Endothelial cell of umbilical vein (primary cell): ENCODE results near the gene SPPL2B. TPM values are rescaled to one million over a fixed set of nuclear protein-coding genes. Genes with fewer than 3 reads are reported as not detected.

Source experiments
- BruUV-seq: library from RNA; stranded (reverse); fragments of 400-500 nt; replicated peaks from 2 replicates; lab custom pipeline; 2021; lab: Mats Ljungman, UMichigan
- CTCF ChIA-PET: fragments of 300-600, 350-600 bp; sonication (Branson Sonifier 250); formaldehyde crosslinking; loops from one replicate; lab custom pipeline; 2021; ENCODE audit warnings: antibody characterized with exemption, inconsistent platforms; lab: Charles Lee
- POLR2A ChIA-PET: fragments of 300-600, 350-600 bp; sonication (Branson Sonifier 250); formaldehyde crosslinking; loops from one replicate; lab custom pipeline; 2021; ENCODE audit warnings: antibody characterized with exemption, inconsistent platforms; lab: Charles Lee
- DNase-seq: peaks from one replicate; pipeline ENCODE4 v3.0.0-alpha.2; 2011; ENCODE audit warnings: low read depth, low spot score
- FAIRE-seq: peaks from 2 replicates; lab custom pipeline; 2011; peaks lifted over from hg19 to GRCh38; lab: Jason Lieb, UNC
- H2AFZ ChIP-seq: 2 replicates; pipeline ENCODE4 v1.6.0; 2012; ENCODE audit warnings: low read depth, low read length, control low read depth, inconsistent platforms
- H3K27ac ChIP-seq: 2 replicates; pipeline ENCODE4 v1.5.1; 2011; ENCODE audit warnings: low read depth, mild to moderate bottlenecking, control low read depth, low read length, moderate library complexity; ENCODE audit not compliant: insufficient read depth
- H3K27me3 ChIP-seq, 2 experiments: 2 replicates each; pipeline versions ENCODE4 v1.6.0 to v1.6.1; 2011; ENCODE audit warnings: low read length in 2 of 2, mixed read lengths in 1 of 2; ENCODE audit not compliant: control insufficient read depth in 2 of 2, insufficient read depth in 2 of 2
- H3K36me3 ChIP-seq, 2 experiments: 2 replicates in 1 of 2; 3 replicates in 1 of 2; pipeline ENCODE4 v1.5.1; 2011; ENCODE audit warnings: low read length in 2 of 2, mild to moderate bottlenecking in 1 of 2, moderate library complexity in 1 of 2; ENCODE audit not compliant: control insufficient read depth in 2 of 2, insufficient read depth in 2 of 2; ENCODE audit errors: extremely low read depth in 1 of 2
- H3K4me1 ChIP-seq: 3 replicates; pipeline ENCODE4 v1.5.1; 2011; ENCODE audit warnings: mild to moderate bottlenecking, low read length; ENCODE audit not compliant: control insufficient read depth, insufficient read depth; ENCODE audit errors: extremely low read depth
- H3K4me2 ChIP-seq: 2 replicates; pipeline ENCODE4 v1.6.1; 2011; ENCODE audit warnings: low read length, control low read depth, mixed read lengths; ENCODE audit not compliant: insufficient read depth
- H3K4me3 ChIP-seq, 3 experiments: fragments of 200-600 bp in 1 of 3; sonication (generic), shearing (Covaris generic) in 1 of 3; replicated peaks in 1 of 3; 2 replicates each; pipeline ENCODE4 v1.5.1; 2011 to 2016; ENCODE audit warnings: control low read depth in 3 of 3, low read length in 3 of 3, mild to moderate bottlenecking in 2 of 3, inconsistent platforms in 1 of 3, low read depth in 1 of 3, moderate library complexity in 1 of 3; ENCODE audit not compliant: insufficient read depth in 1 of 3
- H3K79me2 ChIP-seq: 2 replicates; pipeline ENCODE4 v1.6.0; 2012; ENCODE audit warnings: low read length, inconsistent platforms; ENCODE audit not compliant: control insufficient read depth, insufficient read depth
- H3K9ac ChIP-seq: replicated peaks from 2 replicates; pipeline ENCODE3; 2011; ENCODE audit warnings: low read length, control low read depth; ENCODE audit not compliant: insufficient read depth; ENCODE audit errors: extremely low read depth
- H3K9me1 ChIP-seq: replicated peaks from 3 replicates; pipeline ENCODE4 v1.6.0; 2011; ENCODE audit warnings: mild to moderate bottlenecking, low read length; ENCODE audit not compliant: control insufficient read depth, insufficient read depth; ENCODE audit errors: extremely low read depth
- H3K9me3 ChIP-seq: replicated peaks from 2 replicates; pipeline ENCODE4 v1.5.1; 2012; ENCODE audit warnings: low read length, inconsistent platforms; ENCODE audit not compliant: control insufficient read depth, insufficient read depth
- H4K20me1 ChIP-seq: replicated peaks from 2 replicates; pipeline ENCODE3; 2011; ENCODE audit warnings: mild to moderate bottlenecking, low read length; ENCODE audit not compliant: control insufficient read depth, insufficient read depth; ENCODE audit errors: extremely low read depth
- FOS ChIP-seq: IDR thresholded peaks from 2 replicates; pipeline ENCODE4 v1.6.1; 2011; ENCODE audit warnings: mild to moderate bottlenecking, low read length, moderate library complexity, borderline replicate concordance; ENCODE audit not compliant: insufficient read depth
- GATA2 ChIP-seq: IDR thresholded peaks from 2 replicates; pipeline ENCODE4 v1.7.0; 2011; ENCODE audit warnings: low read depth, mild to moderate bottlenecking, moderate library complexity, mixed read lengths, low read length; ENCODE audit not compliant: insufficient read length, insufficient read depth
- JUN ChIP-seq: IDR thresholded peaks from 2 replicates; pipeline ENCODE4 v1.6.1; 2011; ENCODE audit warnings: borderline replicate concordance, low read depth; ENCODE audit not compliant: insufficient read length, insufficient read depth
- POLR2AphosphoS5 ChIP-seq: IDR thresholded peaks from 2 replicates; pipeline ENCODE4 v1.6.1; 2012; ENCODE audit warnings: low read depth, mild to moderate bottlenecking, control low read depth, low read length, moderate library complexity; ENCODE audit not compliant: insufficient read depth
- dilution Hi-C: fragments of 300-500 bp; cut with MboI; formaldehyde crosslinking; loops from one replicate; pipeline ENCODE4 v1.15.0; 2019; ENCODE audit warnings: low sequenced_read_pairs; ENCODE audit not compliant: extremely low pct_ligation_motif_present
- intact Hi-C: fragments of 100-400 bp; cut with micrococcal nuclease; formaldehyde crosslinking; loops from one replicate; pipeline ENCODE4 v1.10.0; 2022
- polyA plus RNA-seq, 4 experiments: library from polyadenylated mRNA; depleted of rRNA in 3 of 4; stranded (reverse) in 3 of 4; unstranded in 1 of 4; fragments of >200 nt; gene quantifications; 2 replicates each; pipeline versions ENCODE4 v1.2.1 to v1.2.3, GENCODE V29; 2011 to 2012; ENCODE audit warnings: missing spikeins in 1 of 4
- total RNA-seq: library from RNA; stranded (reverse); gene quantifications from 2 replicates; pipeline ENCODE4 v1.2.3, GENCODE V29; 2021
- TF ChIP-seq, protein P1 (sequence below): IDR thresholded peaks from 2 replicates; pipeline ENCODE4 v1.6.1; 2011; ENCODE audit not compliant: insufficient read depth, insufficient read length
- TF ChIP-seq, protein P2 (sequence below), 2 donors: IDR thresholded peaks; 1 replicate in 1 of 2; 2 replicates in 1 of 2; pipeline ENCODE4 v1.5.1; 2011; ENCODE audit warnings: low read length in 2 of 2, mild to moderate bottlenecking in 2 of 2, moderate library complexity in 2 of 2, control low read depth in 1 of 2, inconsistent platforms in 1 of 2, low read depth in 1 of 2; ENCODE audit not compliant: insufficient read depth in 1 of 2; ENCODE audit errors: extremely low read depth in 1 of 2

Gene SPPL2B
- total and polyA plus RNA-seq, 2 donors (not counting 3 experiments of a cell fraction or from before 2014, with no cell fraction given): 60.7 to 62.7 TPM

DNA sequence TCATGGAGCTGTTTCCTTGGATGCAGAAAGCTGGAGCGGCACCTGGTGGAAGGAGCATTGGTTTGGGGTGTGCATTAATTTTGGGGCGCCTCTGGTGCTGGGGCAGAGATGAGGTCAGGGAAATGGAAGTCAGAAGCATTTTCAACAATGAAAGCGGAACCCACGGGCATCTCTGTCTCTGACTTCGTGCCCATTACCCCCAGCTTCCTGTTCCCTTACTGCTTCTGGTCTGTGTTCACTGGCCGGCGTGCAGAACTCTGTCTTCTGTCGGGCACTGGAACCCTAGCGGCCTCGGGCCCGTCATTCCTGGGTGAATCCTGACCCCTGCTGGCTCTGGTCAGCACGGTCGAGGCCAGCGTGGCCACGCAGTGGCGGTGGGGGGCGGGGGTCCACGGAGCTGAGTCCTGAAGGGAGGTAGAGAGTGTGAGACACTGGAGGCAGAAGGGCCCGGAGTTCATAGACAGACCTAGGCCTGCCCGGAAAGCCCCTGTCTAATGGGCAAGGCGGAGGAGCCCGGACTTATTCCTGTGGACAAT lies 12.6 kb upstream of the SPPL2B start:
- DNase-seq (peak; percentile 48), FAIRE-seq (peak; percentile 48)
- no peaks in the 10 kb centered on the region for H4K20me1 ChIP-seq
- intact Hi-C loops: loop anchor here (1.0 to 10.0 kb wide), 4 partner anchors 41 to 381 kb away; partner anchors contain the start of genes PLEKHJ1 and SF3A2
- no peak overlapping the region for H3K4me3 ChIP-seq
- H3K9ac ChIP-seq: no peak overlapping the region
- no peaks in the 10 kb centered on the region for H3K9me1 ChIP-seq
- peaks cover 1 to 10% of the 10 kb centered on the region in 2 experiments for H3K27me3 ChIP-seq
- no peak overlapping the region for H3K4me2 ChIP-seq
- TF ChIP-seq JUN: no peak
- no peak for TF ChIP-seq POLR2AphosphoS5
- no peak for TF ChIP-seq GATA2
- TF ChIP-seq, protein P1, sequence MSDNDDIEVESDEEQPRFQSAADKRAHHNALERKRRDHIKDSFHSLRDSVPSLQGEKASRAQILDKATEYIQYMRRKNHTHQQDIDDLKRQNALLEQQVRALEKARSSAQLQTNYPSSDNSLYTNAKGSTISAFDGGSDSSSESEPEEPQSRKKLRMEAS: no peak
- TF ChIP-seq, protein P2, sequence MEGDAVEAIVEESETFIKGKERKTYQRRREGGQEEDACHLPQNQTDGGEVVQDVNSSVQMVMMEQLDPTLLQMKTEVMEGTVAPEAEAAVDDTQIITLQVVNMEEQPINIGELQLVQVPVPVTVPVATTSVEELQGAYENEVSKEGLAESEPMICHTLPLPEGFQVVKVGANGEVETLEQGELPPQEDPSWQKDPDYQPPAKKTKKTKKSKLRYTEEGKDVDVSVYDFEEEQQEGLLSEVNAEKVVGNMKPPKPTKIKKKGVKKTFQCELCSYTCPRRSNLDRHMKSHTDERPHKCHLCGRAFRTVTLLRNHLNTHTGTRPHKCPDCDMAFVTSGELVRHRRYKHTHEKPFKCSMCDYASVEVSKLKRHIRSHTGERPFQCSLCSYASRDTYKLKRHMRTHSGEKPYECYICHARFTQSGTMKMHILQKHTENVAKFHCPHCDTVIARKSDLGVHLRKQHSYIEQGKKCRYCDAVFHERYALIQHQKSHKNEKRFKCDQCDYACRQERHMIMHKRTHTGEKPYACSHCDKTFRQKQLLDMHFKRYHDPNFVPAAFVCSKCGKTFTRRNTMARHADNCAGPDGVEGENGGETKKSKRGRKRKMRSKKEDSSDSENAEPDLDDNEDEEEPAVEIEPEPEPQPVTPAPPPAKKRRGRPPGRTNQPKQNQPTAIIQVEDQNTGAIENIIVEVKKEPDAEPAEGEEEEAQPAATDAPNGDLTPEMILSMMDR (IDR thresholded peaks at IDR 0.05; ENCODE audit: extremely low read depth in 1 of 2, insufficient read depth in 1 of 2, low read depth in 1 of 2, low read length in 2 of 2): peak; percentile 54 to 64
- no peak for TF ChIP-seq FOS
- H3K4me1 ChIP-seq: no peaks in the 10 kb centered on the region
- H2AFZ ChIP-seq: no peak overlapping the region
- no TSS peak for BruUV-seq
- no peaks in the 10 kb centered on the region for H3K36me3 ChIP-seq
- POLR2A ChIA-PET: no interaction called here
- H3K79me2 ChIP-seq: no peaks in the 10 kb centered on the region
- H3K9me3 ChIP-seq: peaks cover 2% of the 10 kb centered on the region
- no peak overlapping the region for H3K27ac ChIP-seq
- CTCF ChIA-PET: interaction anchor here (0.6 to 3.0 kb wide), 25 partner anchors 9 to 386 kb away, joined by 3 to 36 read pairs (median 4); partner anchors contain the start of genes AP3D1, DOT1L, LSM7 and PLEKHJ1
- dilution Hi-C loops: no loop called here
